Mucosa of descending colon (tissue), 3 donors: Measurements from ENCODE around the gene MND1. TPM values are rescaled to one million over a fixed set of nuclear protein-coding genes. Genes with fewer than 3 reads are reported as not detected.
A peak's percentile ranks its signal among the peaks of the same experiment; 100 is the strongest.

Experiments used
- ATAC-seq: fragments of 200-7000 bp; cut with Tn5 transposase; one replicate; pipeline ENCODE4 v1.9.1; 2020; ENCODE audit warnings: mild to moderate bottlenecking, moderate library complexity
- DNase-seq, 3 donors: peaks; one replicate each; pipeline ENCODE4 v3.0.0-alpha.2; 2020
- H3K36me3 ChIP-seq: fragments of 200-600 bp; one replicate; pipeline ENCODE4 v1.8.0; 2021; ENCODE audit warnings: low read depth, mild to moderate bottlenecking
- H3K4me1 ChIP-seq: fragments of 200-600 bp; one replicate; pipeline ENCODE4 v1.8.0; 2021; ENCODE audit warnings: low read depth, mild to moderate bottlenecking
- H3K4me3 ChIP-seq: fragments of 200-600 bp; one replicate; pipeline ENCODE4 v1.8.0; 2021; ENCODE audit warnings: mild to moderate bottlenecking
- H3K9me3 ChIP-seq: fragments of 200-600 bp; one replicate; pipeline ENCODE4 v1.8.0; 2021; ENCODE audit warnings: mild to moderate bottlenecking
- CTCF ChIP-seq: fragments of 200-600 bp; IDR thresholded peaks from one replicate; pipeline ENCODE4 v1.8.0; 2022; ENCODE audit warnings: antibody characterized with exemption, mild to moderate bottlenecking
- intact Hi-C, 2 donors: fragments of 100-400 bp; cut with DNase I in 1 of 2; cut with micrococcal nuclease in 1 of 2; formaldehyde crosslinking; loops; one replicate each; pipeline versions ENCODE4 v1.11.0 to v1.11.1; 2022; cut with DNase I, micrococcal nuclease
- total RNA-seq, 3 donors: library from RNA; stranded (reverse); fragmentation: NEBNext Ultra II Directional in 2 of 3; extraction: Animal tissue kit (Norgen Biotek cat#: 25700) in 2 of 3; gene quantifications; one replicate each; pipeline versions ENCODE4 v1.2.1 to v1.2.4, GENCODE V29; 2021 to 2023
- donor health status: DM: no; HTN: no; CAD: no; lungs with moderate emphysema.
- donor health status: DM: no; HTN: no; CAD: no.
- donor health status: DM: no; HTN: yes; CAD: no.

The MND1 gene
- total RNA-seq, 3 donors from 2014 or later: 1.4 to 5.3 (median 1.6) TPM

- ATAC-seq: peak; percentile 62
- intact Hi-C loops: no loop called here
- Histone ChIP-seq H3K4me3 (no peak overlapping the region), H3K36me3 (no peaks in the 10 kb centered on the region), H3K9me3 (no peaks in the 10 kb centered on the region), H3K4me1 (no peaks in the 10 kb centered on the region)
- TF ChIP-seq CTCF: no peak
- DNase-seq: peak in 2 of 3 donors; percentile 14 to 49
These were observed 18.0 kb upstream of the MND1 start for GRCh38 chr4:153326513-153326912.

DNA sequence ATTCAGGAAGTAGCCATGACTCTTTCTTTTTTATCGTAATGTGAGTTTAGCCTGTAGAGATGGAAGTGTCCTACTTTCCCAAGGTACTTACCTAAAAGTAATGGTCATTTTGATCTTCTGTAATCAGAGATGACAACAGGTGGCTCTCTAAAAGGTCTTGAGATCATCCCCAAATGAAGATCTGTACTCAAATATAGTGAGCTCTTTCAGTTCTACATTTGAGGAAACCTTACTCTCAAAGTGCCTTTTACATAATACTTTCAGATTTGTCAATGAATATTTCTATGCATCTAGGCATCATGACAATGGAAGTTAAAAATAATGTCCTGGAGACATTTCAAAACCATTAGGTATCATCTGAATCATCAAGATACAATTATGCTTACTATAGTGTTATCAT lies 17.2 kb upstream of the MND1 start:
- DNase-seq (no peak), ATAC-seq (no peak)
- intact Hi-C loops: no loop called here
- H3K9me3 ChIP-seq: no peaks in the 10 kb centered on the region
- no peaks in the 10 kb centered on the region for H3K4me1 ChIP-seq
- H3K4me3 ChIP-seq: no peak overlapping the region
- TF ChIP-seq CTCF: no peak
- no peaks in the 10 kb centered on the region for H3K36me3 ChIP-seq

GRCh38 chr4:153332936-153333335 lies 11.6 kb upstream of the MND1 start:
- Histone ChIP-seq H3K36me3 (no peaks in the 10 kb centered on the region), H3K4me3 (no peak overlapping the region), H3K9me3 (no peaks in the 10 kb centered on the region), H3K4me1 (no peaks in the 10 kb centered on the region)
- TF ChIP-seq CTCF: no peak
- intact Hi-C loops: no loop called here
- ATAC-seq: no peak
- no peak for DNase-seq

DNA sequence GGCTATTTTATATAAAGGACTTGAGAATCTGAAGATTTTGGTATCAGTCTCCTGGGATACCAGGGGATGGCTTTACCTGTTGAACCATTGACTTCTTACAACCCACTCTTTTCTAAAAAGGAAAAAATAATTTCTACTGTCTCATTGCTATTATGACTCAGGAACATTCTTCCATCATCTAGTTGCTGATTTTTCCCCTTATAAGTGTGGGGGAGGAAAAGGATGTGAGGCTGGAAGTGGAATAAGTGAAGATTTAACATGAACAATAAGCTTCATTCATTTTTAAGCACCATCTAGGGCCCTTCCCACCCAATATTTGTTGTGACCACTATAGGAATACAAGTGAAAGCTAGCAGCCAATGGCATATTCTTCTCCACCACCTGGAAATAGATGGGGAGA lies 10.6 kb upstream of the MND1 start:
- Histone ChIP-seq H3K4me3 (no peak overlapping the region), H3K36me3 (no peaks in the 10 kb centered on the region), H3K9me3 (no peaks in the 10 kb centered on the region), H3K4me1 (no peaks in the 10 kb centered on the region)
- TF ChIP-seq CTCF: no peak
- no peak for DNase-seq
- no peak for ATAC-seq
- intact Hi-C loops: no loop called here

DNA sequence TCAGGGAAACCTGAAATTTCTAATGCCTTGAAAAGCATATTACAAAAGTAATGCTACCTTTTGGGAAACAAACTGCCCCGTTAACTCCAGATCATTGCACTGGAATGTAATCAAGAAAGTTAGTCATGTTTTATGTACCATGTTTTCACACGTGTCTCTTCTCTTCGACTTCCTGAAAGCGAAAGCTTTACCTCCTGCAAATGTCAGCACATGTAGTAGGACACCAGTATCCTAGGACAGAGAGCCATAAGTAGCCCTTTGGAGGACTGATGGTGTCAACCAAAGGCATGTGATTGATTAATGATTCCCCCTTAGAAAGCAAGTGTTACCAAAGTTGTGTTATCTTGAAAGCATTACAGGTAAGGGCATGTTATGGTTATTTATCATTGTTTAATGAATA lies 8.8 kb upstream of the MND1 start:
- intact Hi-C loops: no loop called here
- Histone ChIP-seq H3K36me3 (no peaks in the 10 kb centered on the region), H3K4me3 (no peak overlapping the region), H3K9me3 (no peaks in the 10 kb centered on the region), H3K4me1 (peaks cover 2% of the 10 kb centered on the region)
- no peak for TF ChIP-seq CTCF
- ATAC-seq (no peak), DNase-seq (no peak)

DNA sequence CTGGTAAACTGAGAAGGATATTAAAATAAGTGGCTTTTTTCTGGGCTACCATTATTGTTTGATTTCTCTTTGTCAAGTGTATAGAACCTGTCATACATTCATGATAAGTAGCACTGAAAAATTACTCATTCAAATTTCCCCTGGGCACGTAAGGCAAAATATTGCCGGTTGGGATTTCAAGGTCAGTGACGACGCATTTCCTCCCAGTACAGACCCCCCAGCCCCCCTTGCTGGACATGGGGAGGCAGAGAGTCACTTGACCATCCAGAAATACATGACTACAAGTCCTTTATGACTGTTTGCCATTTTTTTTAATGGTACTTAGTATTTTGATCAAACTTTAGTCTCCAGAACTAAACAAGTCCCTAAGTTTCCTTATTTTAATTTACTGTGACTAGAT lies 6.8 kb upstream of the MND1 start:
- H3K36me3 ChIP-seq: no peaks in the 10 kb centered on the region
- peaks cover 3% of the 10 kb centered on the region for H3K4me1 ChIP-seq
- no peak overlapping the region for H3K4me3 ChIP-seq
- ATAC-seq (no peak), DNase-seq (no peak)
- H3K9me3 ChIP-seq: no peaks in the 10 kb centered on the region
- intact Hi-C loops: no loop called here
- TF ChIP-seq CTCF: no peak
